ENCODE results near the gene METTL25. TPM values are rescaled to one million over a fixed set of nuclear protein-coding genes. Genes with fewer than 3 reads are reported as not detected.

Gene METTL25
- polyA plus RNA-seq, 1 donor (not counting 4 experiments of a cell fraction or from before 2014, with no cell fraction given), result 6.0 TPM

- H4K20me1 ChIP-seq (ENCODE audit: control insufficient read depth, extremely low read depth, insufficient read depth, low read length), result no peaks in the 10 kb centered on the region
- no peak for TF ChIP-seq EZH2 (IDR thresholded peaks at IDR 0.05; ENCODE audit: low read length)
- TF ChIP-seq, protein P1, sequence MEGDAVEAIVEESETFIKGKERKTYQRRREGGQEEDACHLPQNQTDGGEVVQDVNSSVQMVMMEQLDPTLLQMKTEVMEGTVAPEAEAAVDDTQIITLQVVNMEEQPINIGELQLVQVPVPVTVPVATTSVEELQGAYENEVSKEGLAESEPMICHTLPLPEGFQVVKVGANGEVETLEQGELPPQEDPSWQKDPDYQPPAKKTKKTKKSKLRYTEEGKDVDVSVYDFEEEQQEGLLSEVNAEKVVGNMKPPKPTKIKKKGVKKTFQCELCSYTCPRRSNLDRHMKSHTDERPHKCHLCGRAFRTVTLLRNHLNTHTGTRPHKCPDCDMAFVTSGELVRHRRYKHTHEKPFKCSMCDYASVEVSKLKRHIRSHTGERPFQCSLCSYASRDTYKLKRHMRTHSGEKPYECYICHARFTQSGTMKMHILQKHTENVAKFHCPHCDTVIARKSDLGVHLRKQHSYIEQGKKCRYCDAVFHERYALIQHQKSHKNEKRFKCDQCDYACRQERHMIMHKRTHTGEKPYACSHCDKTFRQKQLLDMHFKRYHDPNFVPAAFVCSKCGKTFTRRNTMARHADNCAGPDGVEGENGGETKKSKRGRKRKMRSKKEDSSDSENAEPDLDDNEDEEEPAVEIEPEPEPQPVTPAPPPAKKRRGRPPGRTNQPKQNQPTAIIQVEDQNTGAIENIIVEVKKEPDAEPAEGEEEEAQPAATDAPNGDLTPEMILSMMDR (optimal IDR thresholded peaks at IDR 0.05 in 1 of 3, IDR thresholded peaks at IDR 0.05 in 1 of 3, conservative IDR thresholded peaks at IDR 0.05 in 1 of 3; ENCODE audit: extremely low read depth in 1 of 3, insufficient read depth in 2 of 3, low read length in 3 of 3), result no peak
- H3K27ac ChIP-seq (ENCODE audit: control insufficient read depth, insufficient read depth, low read length), result peak overlapping the region; percentile 51
- dilution Hi-C loops (cut with MboI; ENCODE audit: extremely low pct_ligation_motif_present, low sequenced_read_pairs), result no loop called here
- no peaks in the 10 kb centered on the region for H3K9me3 ChIP-seq (ENCODE audit: control insufficient read depth, low read depth, low read length)
- H3K4me1 ChIP-seq (ENCODE audit: control insufficient read depth, extremely low read depth, insufficient read depth, low read length), result peaks cover 16% of the 10 kb centered on the region
- H2AFZ ChIP-seq (ENCODE audit: control insufficient read depth, low read length), result no peak overlapping the region
- H3K4me2 ChIP-seq (ENCODE audit: control insufficient read depth, extremely low read depth, insufficient read depth, low read depth, low read length), result peak overlapping the region; percentile 49
- no peaks in the 10 kb centered on the region for H3K36me3 ChIP-seq (ENCODE audit: control insufficient read depth in 2 of 2, extremely low read depth in 1 of 2, insufficient read depth in 2 of 2, low read length in 2 of 2)
- no peak for DNase-seq (ENCODE audit: low read depth, low spot score)
- no peak overlapping the region for H3K4me3 ChIP-seq (ENCODE audit: control insufficient read depth in 2 of 3, extremely low read depth in 1 of 3, insufficient read depth in 2 of 3, low read depth in 1 of 3, low read length in 3 of 3)
- FAIRE-seq, result peak; percentile 48
- H3K79me2 ChIP-seq (ENCODE audit: control insufficient read depth, insufficient read depth, low read length), result no peaks in the 10 kb centered on the region
- no peaks in the 10 kb centered on the region for H3K27me3 ChIP-seq (ENCODE audit: control insufficient read depth, extremely low read depth, insufficient read depth, low read length)
- no peak overlapping the region for H3K9ac ChIP-seq (ENCODE audit: control insufficient read depth, extremely low read depth, insufficient read depth, low read length)
- H3K9me1 ChIP-seq (ENCODE audit: control insufficient read depth, extremely low read depth, insufficient read depth, low read length), result no peaks in the 10 kb centered on the region
Observed at GRCh38 chr12:82414926-82415325, 56.6 kb downstream of the METTL25 start.

GRCh38 chr12:82415402-82415801 lies 57.1 kb downstream of the METTL25 start:
- Histone ChIP-seq H3K9ac (ENCODE audit: control insufficient read depth, extremely low read depth, insufficient read depth, low read length) (no peak overlapping the region), H3K4me3 (ENCODE audit: control insufficient read depth in 2 of 3, extremely low read depth in 1 of 3, insufficient read depth in 2 of 3, low read depth in 1 of 3, low read length in 3 of 3) (no peak overlapping the region), H3K4me2 (ENCODE audit: control insufficient read depth, extremely low read depth, insufficient read depth, low read depth, low read length) (peak overlapping the region; percentile 49), H3K27me3 (ENCODE audit: control insufficient read depth, extremely low read depth, insufficient read depth, low read length) (no peaks in the 10 kb centered on the region), H3K4me1 (ENCODE audit: control insufficient read depth, extremely low read depth, insufficient read depth, low read length) (peaks cover 16% of the 10 kb centered on the region), H4K20me1 (ENCODE audit: control insufficient read depth, extremely low read depth, insufficient read depth, low read length) (no peaks in the 10 kb centered on the region), H3K36me3 (ENCODE audit: control insufficient read depth in 2 of 2, extremely low read depth in 1 of 2, insufficient read depth in 2 of 2, low read length in 2 of 2) (no peaks in the 10 kb centered on the region), H3K79me2 (ENCODE audit: control insufficient read depth, insufficient read depth, low read length) (no peaks in the 10 kb centered on the region), H2AFZ (ENCODE audit: control insufficient read depth, low read length) (peak overlapping the region; percentile 31), H3K9me1 (ENCODE audit: control insufficient read depth, extremely low read depth, insufficient read depth, low read length) (no peaks in the 10 kb centered on the region), H3K9me3 (ENCODE audit: control insufficient read depth, low read depth, low read length) (no peaks in the 10 kb centered on the region), H3K27ac (ENCODE audit: control insufficient read depth, insufficient read depth, low read length) (peak overlapping the region; percentile 51)
- TF ChIP-seq EZH2 (IDR thresholded peaks at IDR 0.05; ENCODE audit: low read length), result no peak
- TF ChIP-seq, protein P1 (optimal IDR thresholded peaks at IDR 0.05 in 1 of 3, IDR thresholded peaks at IDR 0.05 in 1 of 3, conservative IDR thresholded peaks at IDR 0.05 in 1 of 3; ENCODE audit: extremely low read depth in 1 of 3, insufficient read depth in 2 of 3, low read length in 3 of 3), result no peak
- dilution Hi-C loops (cut with MboI; ENCODE audit: extremely low pct_ligation_motif_present, low sequenced_read_pairs), result no loop called here
- peak; percentile 98 for FAIRE-seq
- DNase-seq (ENCODE audit: low read depth, low spot score), result peak; percentile 40
